Psoas muscle (tissue), 8 donors: Measurements from ENCODE around the gene CHCHD2. TPM values are rescaled to one million over a fixed set of nuclear protein-coding genes. Genes with fewer than 3 reads are reported as not detected.

ENCODE experiments used
- ATAC-seq, 4 donors: fragments of 200-7000 bp; cut with Tn5 transposase; one replicate each; pipeline ENCODE4 v1.9.1; 2020; ENCODE audit warnings: moderate library complexity in 3 of 4, mild to moderate bottlenecking in 2 of 4
- DNase-seq, 2 donors: peaks; one replicate each; pipeline ENCODE4 v3.0.0-alpha.2; 2020
- H3K27ac ChIP-seq: fragments of 200-600 bp; one replicate; pipeline ENCODE4 v1.8.0; 2022
- H3K27me3 ChIP-seq, 3 donors: fragments of 200-600 bp in 1 of 3; one replicate each; pipeline versions ENCODE4 v1.6.1 to v1.8.0; 2013 to 2022; ENCODE audit warnings: low read length in 2 of 3, mild to moderate bottlenecking in 2 of 3, moderate library complexity in 1 of 3; ENCODE audit not compliant: insufficient read depth in 3 of 3
- H3K36me3 ChIP-seq, 2 donors: fragments of 200-600 bp in 1 of 2; one replicate each; pipeline versions ENCODE4 v1.6.1 to v1.8.0; 2013 to 2022; ENCODE audit warnings: low read depth in 1 of 2, mild to moderate bottlenecking in 1 of 2, moderate library complexity in 1 of 2; ENCODE audit not compliant: insufficient read depth in 1 of 2
- H3K4me1 ChIP-seq: fragments of 200-600 bp; one replicate; pipeline ENCODE4 v1.8.0; 2022
- H3K4me3 ChIP-seq: fragments of 200-600 bp; one replicate; pipeline ENCODE4 v1.8.0; 2022; ENCODE audit warnings: mild to moderate bottlenecking
- H3K9me3 ChIP-seq: fragments of 200-600 bp; one replicate; pipeline ENCODE4 v1.8.0; 2022
- CTCF ChIP-seq: fragments of 200-600 bp; IDR thresholded peaks from one replicate; pipeline ENCODE4 v1.8.0; 2022; ENCODE audit warnings: antibody characterized with exemption
- whole genome bisulfite sequencing, 3 donors: extraction: QIAGEN DNeasy Blood & Tissue Kit; methylation state at CpG; one replicate each; pipeline versions ENCODE4 v1.1.6 to v1.1.7; 2013; 5-methylcytosine and 5-hydroxymethylcytosine counted together
- intact Hi-C, 2 donors: fragments of 100-400 bp; cut with DNase I; formaldehyde crosslinking; loops; one replicate each; pipeline versions ENCODE4 v1.11.0 to v1.14.2; 2022
- polyA plus RNA-seq, 3 donors: library from polyadenylated mRNA; stranded (reverse); fragments of 200-250 nt; gene quantifications; one replicate each; pipeline ENCODE4 v1.2.3, GENCODE V29; 2013
- total RNA-seq, 4 donors: library from RNA; stranded (reverse); fragmentation: NEBNext Ultra II Directional in 2 of 4; extraction: Animal tissue kit (Norgen Biotek cat#: 25700) in 2 of 4; gene quantifications; one replicate each; pipeline versions ENCODE4 v1.2.1 to v1.2.4, GENCODE V29; 2021 to 2023
- donor health status: healthy with polysubstance abuse.
- donor health status: DM: no; HTN: no; CAD: no; lungs with moderate emphysema.
- donor health status: Bipolar disorder and iron deficiency.
- donor health status: healthy.
- donor health status: DM: yes; HTN: yes; CAD: no.
- donor health status: DM: no; HTN: no; CAD: no.
- donor health status: DM: no; HTN: no; CAD: no.
- donor health status: DM: yes; HTN: yes; CAD: no.

CHCHD2 gene
- total and polyA plus RNA-seq, 7 donors: 475 to 948 (median 571) TPM

- no peaks in the 10 kb centered on the region for H3K9me3 ChIP-seq
- intact Hi-C loops: loop anchor here in 1 of 2 donors (5.0 kb wide), 1 partner anchor 76 kb away; no protein-coding TSS in a partner anchor
- no peak overlapping the region for H3K27ac ChIP-seq
- WGBS, 3 donors: 83 to 87% (median 86%) methylated on average over 9 of the region's 9 CpGs
- no peak for TF ChIP-seq CTCF
- H3K4me1 ChIP-seq: peaks cover 37% of the 10 kb centered on the region
- peak overlapping the region; percentile 72 for H3K4me3 ChIP-seq
- DNase-seq (no peak), ATAC-seq (no peak)
- no peaks in the 10 kb centered on the region for H3K27me3 ChIP-seq
- peaks cover 11 to 60% of the 10 kb centered on the region in 2 donors for H3K36me3 ChIP-seq
Measured at GRCh38 chr7:56053379-56053778, 52.9 kb downstream of the CHCHD2 start.

Other genes starting within 250 kb of the CHCHD2 start
- not detected for gene SEPTIN14, start 243.7 kb downstream of the CHCHD2 start, total RNA-seq
- not detected for gene SEPTIN14, start 243.7 kb downstream of the CHCHD2 start, polyA plus RNA-seq
- gene ZNF713, start 219.0 kb downstream of the CHCHD2 start, total RNA-seq: 1 to 10 TPM; 1.2 to 2.9 (median 1.4) TPM
- gene ZNF713, start 219.0 kb downstream of the CHCHD2 start, polyA plus RNA-seq: 1 to 10 TPM in 2 of 3 donors, under 1 TPM in 1; 0.74 to 1.4 (median 1.2) TPM
- 10 to 100 TPM; 23.8 to 34.6 (median 26.5) TPM for gene MRPS17, start 154.6 kb downstream of the CHCHD2 start, total RNA-seq
- gene MRPS17, start 154.6 kb downstream of the CHCHD2 start, polyA plus RNA-seq: 10 to 100 TPM; 29.8 to 45.4 (median 31.9) TPM
- 100 to 1,000 TPM; 230 to 302 (median 270) TPM for gene NIPSNAP2, start 141.9 kb downstream of the CHCHD2 start, total RNA-seq
- 100 to 1,000 TPM; 119 to 290 (median 260) TPM for gene NIPSNAP2, start 141.9 kb downstream of the CHCHD2 start, polyA plus RNA-seq
- gene PSPH, start 55.0 kb downstream of the CHCHD2 start, total RNA-seq: 10 to 100 TPM in 1 of 4 donors, 1 to 10 TPM in 3; 2.6 to 10.8 (median 5.1) TPM
- 10 to 100 TPM in 1 of 3 donors, 1 to 10 TPM in 2; 2.5 to 11.2 (median 5.6) TPM for gene PSPH, start 55.0 kb downstream of the CHCHD2 start, polyA plus RNA-seq
- gene CCT6A, start 54.7 kb downstream of the CHCHD2 start, total RNA-seq: 100 to 1,000 TPM in 3 of 4 donors, 10 to 100 TPM in 1; 96.5 to 135 (median 130) TPM
- gene CCT6A, start 54.7 kb downstream of the CHCHD2 start, polyA plus RNA-seq: 100 to 1,000 TPM; 138 to 259 (median 235) TPM
- gene SUMF2, start 42.2 kb downstream of the CHCHD2 start, total RNA-seq: 10 to 100 TPM; 22.0 to 35.2 (median 22.8) TPM
- 10 to 100 TPM; 26.8 to 29.1 (median 27.3) TPM for gene SUMF2, start 42.2 kb downstream of the CHCHD2 start, polyA plus RNA-seq
- 10 to 100 TPM; 32.2 to 99.6 (median 46.3) TPM for gene PHKG1, start 13.5 kb downstream of the CHCHD2 start, total RNA-seq
- gene PHKG1, start 13.5 kb downstream of the CHCHD2 start, polyA plus RNA-seq: 10 to 100 TPM in 2 of 3 donors, 1 to 10 TPM in 1; 9.2 to 65.1 (median 39.2) TPM
- not detected for gene NUPR2, start 9.9 kb upstream of the CHCHD2 start, total RNA-seq
- gene NUPR2, start 9.9 kb upstream of the CHCHD2 start, polyA plus RNA-seq: not detected